Measurements from ENCODE around the gene ZNF516. TPM values are rescaled to one million over a fixed set of nuclear protein-coding genes. Genes with fewer than 3 reads are reported as not detected.

ZNF516 gene
- total RNA-seq, 4 donors from 2014 or later, result 20.5 to 55.4 (median 22.4) TPM

GRCh38 chr18:76489081-76489480 lies 6.0 kb downstream of the ZNF516 start:
- H3K4me3 ChIP-seq, result no peak overlapping the region
- H3K4me1 ChIP-seq, result peaks cover 44% of the 10 kb centered on the region
- no peaks in the 10 kb centered on the region for H3K27me3 ChIP-seq
- H3K36me3 ChIP-seq, result no peaks in the 10 kb centered on the region
- TF ChIP-seq POLR2AphosphoS5 (IDR thresholded peaks at IDR 0.05) (no peak), CTCF (IDR thresholded peaks at IDR 0.05) (no peak), POLR2A (IDR thresholded peaks at IDR 0.05) (no peak), EP300 (IDR thresholded peaks at IDR 0.05) (no peak)
- no peak overlapping the region for H3K27ac ChIP-seq
- no peak for DNase-seq (ENCODE audit: low spot score in 2 of 2)
- 27% methylated on average over 4 of the region's 4 CpGs for WGBS
- H3K9me3 ChIP-seq, result no peaks in the 10 kb centered on the region

- Histone ChIP-seq H3K4me3 (no peak overlapping the region), H3K36me3 (peaks cover 2% of the 10 kb centered on the region), H3K27me3 (no peaks in the 10 kb centered on the region), H3K27ac (no peak overlapping the region), H3K9me3 (no peaks in the 10 kb centered on the region), H3K4me1 (peaks cover 42% of the 10 kb centered on the region)
- DNase-seq (ENCODE audit: low spot score in 2 of 2), result no peak
- 12% methylated on average over 9 of the region's 9 CpGs for WGBS
- TF ChIP-seq POLR2A (IDR thresholded peaks at IDR 0.05) (no peak), POLR2AphosphoS5 (IDR thresholded peaks at IDR 0.05) (no peak), CTCF (IDR thresholded peaks at IDR 0.05) (no peak), EP300 (IDR thresholded peaks at IDR 0.05) (no peak)
Observed at GRCh38 chr18:76488190-76488589, 6.9 kb downstream of the ZNF516 start.

GRCh38 chr18:76487782-76488181 lies 7.3 kb downstream of the ZNF516 start:
- no peaks in the 10 kb centered on the region for H3K9me3 ChIP-seq
- peaks cover 44% of the 10 kb centered on the region for H3K4me1 ChIP-seq
- H3K4me3 ChIP-seq, result no peak overlapping the region
- H3K36me3 ChIP-seq, result peaks cover 3% of the 10 kb centered on the region
- no peak overlapping the region for H3K27ac ChIP-seq
- TF ChIP-seq POLR2A (IDR thresholded peaks at IDR 0.05), result no peak
- TF ChIP-seq CTCF (IDR thresholded peaks at IDR 0.05), result no peak
- no peak for TF ChIP-seq POLR2AphosphoS5 (IDR thresholded peaks at IDR 0.05)
- no peak for TF ChIP-seq EP300 (IDR thresholded peaks at IDR 0.05)
- no peaks in the 10 kb centered on the region for H3K27me3 ChIP-seq
- DNase-seq (ENCODE audit: low spot score in 2 of 2), result no peak
- WGBS, result 71% methylated on average over 8 of the region's 8 CpGs

- no peak overlapping the region for H3K4me3 ChIP-seq
- H3K27me3 ChIP-seq, result no peaks in the 10 kb centered on the region
- H3K36me3 ChIP-seq, result peaks cover 7% of the 10 kb centered on the region
- no peak for TF ChIP-seq CTCF (IDR thresholded peaks at IDR 0.05)
- DNase-seq (ENCODE audit: low spot score in 2 of 2), result no peak
- WGBS, result 58% methylated on average over 5 of the region's 5 CpGs
- no peak overlapping the region for H3K27ac ChIP-seq
- H3K9me3 ChIP-seq, result no peaks in the 10 kb centered on the region
- H3K4me1 ChIP-seq, result peaks cover 43% of the 10 kb centered on the region
Observed at GRCh38 chr18:76487070-76487469, 8.0 kb downstream of the ZNF516 start.

- Histone ChIP-seq H3K4me3 (no peak overlapping the region), H3K36me3 (peaks cover 7% of the 10 kb centered on the region), H3K9me3 (no peaks in the 10 kb centered on the region), H3K27ac (no peak overlapping the region), H3K4me1 (peaks cover 39% of the 10 kb centered on the region), H3K27me3 (no peaks in the 10 kb centered on the region)
- DNase-seq (ENCODE audit: low spot score in 2 of 2), result no peak
- WGBS, result 74% methylated on average over 6 of the region's 6 CpGs
- TF ChIP-seq POLR2AphosphoS5 (IDR thresholded peaks at IDR 0.05), result no peak
- TF ChIP-seq POLR2A (IDR thresholded peaks at IDR 0.05), result no peak
- no peak for TF ChIP-seq CTCF (IDR thresholded peaks at IDR 0.05)
- TF ChIP-seq EP300 (IDR thresholded peaks at IDR 0.05), result no peak
Observed at GRCh38 chr18:76486574-76486973, 8.5 kb downstream of the ZNF516 start.
